ENCODE data around the gene STAM2. TPM values are rescaled to one million over a fixed set of nuclear protein-coding genes. Genes with fewer than 3 reads are reported as not detected.
"Not testable (repeated sequence)": the region's sequence is repeated elsewhere in the genome, so short reads cannot be mapped to it uniquely, and the experiment has no call there.

STAM2 gene
- total RNA-seq, 1 donor from 2014 or later = 35.3 TPM

- peaks cover 9% of the 10 kb centered on the region for H3K4me1 Mint-ChIP-seq (ENCODE audit: low read depth, unreplicated experiment)
- peaks cover 38% of the 10 kb centered on the region for H4K20me1 ChIP-seq (ENCODE audit: insufficient read depth, low read length)
- H3K27me3 ChIP-seq (ENCODE audit: insufficient read depth, low read length) = no peaks in the 10 kb centered on the region
- peaks cover 3% of the 10 kb centered on the region for H3K4me1 ChIP-seq (ENCODE audit: insufficient read depth, low read length)
- FAIRE-seq (no peak), DNase-seq (ENCODE audit: low read depth) (peak; percentile 40)
- H3K9ac ChIP-seq (ENCODE audit: low read length) = no peak overlapping the region
- H3K4me2 ChIP-seq (ENCODE audit: low read length) = peak overlapping the region; percentile 30
- no peak for TF ChIP-seq EZH2 (IDR thresholded peaks at IDR 0.05; ENCODE audit: insufficient read depth, low read length)
- no peak for TF ChIP-seq CTCF (IDR thresholded peaks at IDR 0.05; ENCODE audit: insufficient read depth, low read depth, low read length)
- H3K9me3 Mint-ChIP-seq (ENCODE audit: unreplicated experiment) = no peaks in the 10 kb centered on the region
- no peaks in the 10 kb centered on the region for H3K9me3 ChIP-seq (ENCODE audit: insufficient read depth, low read depth, low read length)
- H3K27ac ChIP-seq (ENCODE audit: low read depth, low read length) = no peak overlapping the region
- H3K4me3 ChIP-seq (ENCODE audit: insufficient read depth, low read depth, low read length) = no peak overlapping the region
- no peaks in the 10 kb centered on the region for H3K27me3 Mint-ChIP-seq (ENCODE audit: low read depth, unreplicated experiment)
- H3K36me3 Mint-ChIP-seq (ENCODE audit: low read depth, unreplicated experiment) = peaks cover 3% of the 10 kb centered on the region
- no peak overlapping the region for H3K4me3 Mint-ChIP-seq (ENCODE audit: unreplicated experiment)
- no peaks in the 10 kb centered on the region for H3K36me3 ChIP-seq (ENCODE audit: insufficient read depth, low read length)
- peaks cover 81% of the 10 kb centered on the region for H3K79me2 ChIP-seq (ENCODE audit: insufficient read depth, low read length)
- H2AFZ ChIP-seq (ENCODE audit: low read depth, low read length) = no peak overlapping the region
- H3K27ac Mint-ChIP-seq (ENCODE audit: unreplicated experiment) = no peak overlapping the region
Observed at GRCh38 chr2:152171718-152172117, 3.8 kb downstream of the STAM2 start.

GRCh38 chr2:152169158-152169557, 6.4 kb downstream of the STAM2 start:
- Histone ChIP-seq H4K20me1 (ENCODE audit: insufficient read depth, low read length) (peaks cover 63% of the 10 kb centered on the region), H3K79me2 (ENCODE audit: insufficient read depth, low read length) (peaks cover 96% of the 10 kb centered on the region)
- H3K4me3 ChIP-seq (ENCODE audit: insufficient read depth, low read depth, low read length); H3K36me3 Mint-ChIP-seq (ENCODE audit: low read depth, unreplicated experiment); H2AFZ ChIP-seq (ENCODE audit: low read depth, low read length); H3K9me3 ChIP-seq (ENCODE audit: insufficient read depth, low read depth, low read length); H3K9ac ChIP-seq (ENCODE audit: low read length); H3K36me3 ChIP-seq (ENCODE audit: insufficient read depth, low read length); H3K27me3 ChIP-seq (ENCODE audit: insufficient read depth, low read length); DNase-seq (ENCODE audit: low read depth); H3K27me3 Mint-ChIP-seq (ENCODE audit: low read depth, unreplicated experiment); H3K27ac Mint-ChIP-seq (ENCODE audit: unreplicated experiment); FAIRE-seq; H3K27ac ChIP-seq (ENCODE audit: low read depth, low read length); H3K4me1 ChIP-seq (ENCODE audit: insufficient read depth, low read length); H3K4me2 ChIP-seq (ENCODE audit: low read length); H3K4me3 Mint-ChIP-seq (ENCODE audit: unreplicated experiment); H3K9me3 Mint-ChIP-seq (ENCODE audit: unreplicated experiment): not testable (repeated sequence)
- H3K4me1 Mint-ChIP-seq (ENCODE audit: low read depth, unreplicated experiment) = peaks cover 11% of the 10 kb centered on the region

GRCh38 chr2:152167470-152167869, 8.1 kb downstream of the STAM2 start:
- H3K9ac ChIP-seq (ENCODE audit: low read length); H3K4me3 Mint-ChIP-seq (ENCODE audit: unreplicated experiment); H3K36me3 Mint-ChIP-seq (ENCODE audit: low read depth, unreplicated experiment); H3K27me3 Mint-ChIP-seq (ENCODE audit: low read depth, unreplicated experiment); H3K36me3 ChIP-seq (ENCODE audit: insufficient read depth, low read length); H3K27ac Mint-ChIP-seq (ENCODE audit: unreplicated experiment); H3K4me3 ChIP-seq (ENCODE audit: insufficient read depth, low read depth, low read length); H2AFZ ChIP-seq (ENCODE audit: low read depth, low read length); H3K9me3 ChIP-seq (ENCODE audit: insufficient read depth, low read depth, low read length); DNase-seq (ENCODE audit: low read depth); H3K27ac ChIP-seq (ENCODE audit: low read depth, low read length); H3K27me3 ChIP-seq (ENCODE audit: insufficient read depth, low read length); H3K9me3 Mint-ChIP-seq (ENCODE audit: unreplicated experiment); H3K4me1 ChIP-seq (ENCODE audit: insufficient read depth, low read length); H3K4me2 ChIP-seq (ENCODE audit: low read length); FAIRE-seq: not testable (repeated sequence)
- Histone ChIP-seq H4K20me1 (ENCODE audit: insufficient read depth, low read length) (peaks cover 78% of the 10 kb centered on the region), H3K79me2 (ENCODE audit: insufficient read depth, low read length) (peaks cover 97% of the 10 kb centered on the region)
- H3K4me1 Mint-ChIP-seq (ENCODE audit: low read depth, unreplicated experiment) = peaks cover 11% of the 10 kb centered on the region

GRCh38 chr2:152167065-152167464, 8.5 kb downstream of the STAM2 start:
- FAIRE-seq = no peak
- Mint-ChIP-seq H3K27ac (ENCODE audit: unreplicated experiment) (no peak overlapping the region), H3K9me3 (ENCODE audit: unreplicated experiment) (no peaks in the 10 kb centered on the region), H3K36me3 (ENCODE audit: low read depth, unreplicated experiment) (peaks cover 1% of the 10 kb centered on the region), H3K4me1 (ENCODE audit: low read depth, unreplicated experiment) (peaks cover 11% of the 10 kb centered on the region), H3K4me3 (ENCODE audit: unreplicated experiment) (no peak overlapping the region), H3K27me3 (ENCODE audit: low read depth, unreplicated experiment) (no peaks in the 10 kb centered on the region)
- H3K79me2 ChIP-seq (ENCODE audit: insufficient read depth, low read length) = peaks cover 97% of the 10 kb centered on the region
- H3K4me3 ChIP-seq (ENCODE audit: insufficient read depth, low read depth, low read length) = no peak overlapping the region
- peak overlapping the region; percentile 61 for H3K4me2 ChIP-seq (ENCODE audit: low read length)
- H2AFZ ChIP-seq (ENCODE audit: low read depth, low read length) = no peak overlapping the region
- DNase-seq (ENCODE audit: low read depth) = no peak
- peaks cover 80% of the 10 kb centered on the region for H4K20me1 ChIP-seq (ENCODE audit: insufficient read depth, low read length)
- H3K9me3 ChIP-seq (ENCODE audit: insufficient read depth, low read depth, low read length) = no peaks in the 10 kb centered on the region
- H3K27me3 ChIP-seq (ENCODE audit: insufficient read depth, low read length) = no peaks in the 10 kb centered on the region
- H3K36me3 ChIP-seq (ENCODE audit: insufficient read depth, low read length) = no peaks in the 10 kb centered on the region
- no peak overlapping the region for H3K9ac ChIP-seq (ENCODE audit: low read length)
- H3K4me1 ChIP-seq (ENCODE audit: insufficient read depth, low read length) = no peaks in the 10 kb centered on the region
- no peak for TF ChIP-seq CTCF (IDR thresholded peaks at IDR 0.05; ENCODE audit: insufficient read depth, low read depth, low read length)
- TF ChIP-seq EZH2 (IDR thresholded peaks at IDR 0.05; ENCODE audit: insufficient read depth, low read length) = no peak
- H3K27ac ChIP-seq (ENCODE audit: low read depth, low read length) = no peak overlapping the region

Data from astrocyte (in vitro differentiated cells and primary cell).